Measurements from ENCODE around the gene HSD3B7.

Gene HSD3B7

GRCh38 chr16:31020536-31020935 lies 35.5 kb downstream of the HSD3B7 start:
- FAIRE-seq: no peak

DNA sequence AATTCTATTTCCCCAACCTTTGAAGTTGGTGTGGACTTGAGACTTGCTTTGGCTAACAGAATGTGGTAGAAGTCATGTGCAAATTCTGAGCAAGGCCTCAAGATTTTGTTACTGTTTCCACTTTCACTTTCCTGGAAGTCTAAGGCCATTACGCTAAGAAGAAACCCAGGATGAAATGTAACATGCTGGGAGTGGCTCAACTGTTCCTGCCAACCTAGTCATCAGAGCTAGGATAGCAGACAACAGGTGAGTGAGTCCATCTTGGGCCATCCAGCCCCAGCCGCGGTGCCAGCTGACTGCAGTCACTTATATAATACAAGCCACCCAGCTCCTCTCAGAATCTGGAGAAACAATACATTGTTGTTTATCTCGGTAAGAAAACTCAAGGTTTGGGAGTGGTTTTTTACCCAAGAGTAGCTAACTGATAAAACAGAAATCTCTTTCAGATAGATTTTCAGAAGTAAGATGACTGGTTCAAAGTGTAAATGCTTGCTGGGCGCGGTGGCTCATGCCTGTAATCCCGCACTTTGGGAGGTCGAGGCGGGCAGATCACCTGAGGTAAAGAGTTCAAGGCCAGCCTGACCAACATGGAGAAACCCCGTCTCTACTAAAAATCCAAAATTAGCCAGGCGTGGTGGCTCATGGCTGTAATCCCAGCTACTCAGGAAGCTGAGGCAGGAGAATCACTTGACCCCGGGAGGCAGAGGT lies 37.7 kb downstream of the HSD3B7 start:
- DNase-seq (ENCODE audit: insufficient read length, low spot score) (no peak), FAIRE-seq (no peak)
- no peak for TF ChIP-seq CTCF (IDR thresholded peaks at IDR 0.05; ENCODE audit: insufficient read depth, missing control alignments)

More at GRCh38 chr16:31020536-31020935, 35.5 kb downstream of the HSD3B7 start:
- no peak for TF ChIP-seq CTCF (IDR thresholded peaks at IDR 0.05; ENCODE audit: insufficient read depth, missing control alignments)
- DNase-seq (ENCODE audit: insufficient read length, low spot score): no peak

DNA sequence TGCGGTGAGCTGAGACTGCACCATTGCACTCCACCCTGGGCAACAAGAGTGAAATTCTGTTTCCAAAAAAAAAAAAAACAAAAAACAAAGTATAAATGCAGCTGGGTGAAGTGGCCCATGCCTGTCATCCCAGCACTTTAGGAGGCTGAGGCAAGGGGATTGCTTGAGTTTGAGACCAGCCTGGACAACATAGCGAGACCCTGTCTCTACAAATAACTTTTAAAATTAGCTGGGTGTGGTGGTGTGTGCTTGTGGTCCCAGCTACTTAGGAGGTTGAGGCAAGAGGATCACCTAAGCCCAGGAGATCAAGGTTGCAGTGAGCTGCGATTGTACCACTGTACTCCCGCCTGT lies 38.2 kb downstream of the HSD3B7 start:
- no peak for TF ChIP-seq CTCF (IDR thresholded peaks at IDR 0.05; ENCODE audit: insufficient read depth, missing control alignments)
- no peak for FAIRE-seq

DNA sequence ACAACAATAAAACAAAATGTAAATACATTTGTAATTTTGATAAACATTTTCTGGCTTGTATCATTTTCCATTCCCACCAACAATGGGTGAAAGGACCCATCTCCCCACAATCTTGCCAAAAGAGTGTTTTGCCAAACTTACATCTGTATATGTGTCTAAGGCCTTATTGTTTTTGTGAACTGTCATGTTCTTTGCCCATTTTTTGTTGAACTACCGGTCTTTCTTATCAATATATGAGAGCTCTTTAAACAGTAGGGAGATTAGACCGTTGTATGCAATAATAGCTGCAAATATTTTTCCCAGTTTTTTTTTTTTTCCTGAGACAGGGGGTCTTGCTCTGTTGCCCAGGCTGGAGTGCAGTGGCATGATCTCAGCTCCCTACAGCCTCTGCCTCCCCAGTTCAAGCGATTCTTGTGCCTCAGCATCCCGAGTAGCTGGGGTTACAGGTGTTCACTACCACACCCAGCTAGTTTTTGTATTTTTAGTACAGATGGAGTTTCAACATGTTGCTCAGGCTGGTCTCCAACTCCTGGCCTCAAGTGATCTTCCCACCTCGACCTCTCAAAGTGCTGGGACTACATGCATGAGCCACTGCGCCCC lies 38.7 kb downstream of the HSD3B7 start:
- TF ChIP-seq CTCF (IDR thresholded peaks at IDR 0.05; ENCODE audit: insufficient read depth, missing control alignments): no peak
- DNase-seq (ENCODE audit: insufficient read length, low spot score): no peak
- no peak for FAIRE-seq

More for the DNA sequence above, 38.2 kb downstream of the HSD3B7 start:
- no peak for DNase-seq (ENCODE audit: insufficient read length, low spot score)

GRCh38 chr16:31025339-31025738 lies 40.3 kb downstream of the HSD3B7 start:
- no peak for TF ChIP-seq CTCF (IDR thresholded peaks at IDR 0.05; ENCODE audit: insufficient read depth, missing control alignments)
- no peak for FAIRE-seq

DNA sequence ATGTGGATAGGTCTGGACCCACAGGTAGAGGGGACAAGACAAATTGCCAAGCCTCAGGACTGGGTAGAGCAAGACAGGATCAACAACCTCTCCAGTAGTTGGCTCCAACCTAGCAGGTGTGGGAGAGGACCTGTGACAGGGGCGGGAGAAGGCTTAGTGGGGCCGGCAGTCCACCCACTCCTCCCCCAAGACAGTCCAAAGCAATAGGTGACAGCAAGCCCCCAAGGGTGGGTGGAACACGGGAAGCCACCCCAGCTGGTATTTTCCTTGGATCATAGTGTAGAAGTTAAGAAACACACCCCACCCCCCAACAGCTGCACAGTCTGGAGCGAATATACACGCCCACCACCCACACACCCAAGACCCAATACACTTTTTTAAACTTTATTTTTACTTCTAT lies 44.3 kb downstream of the HSD3B7 start:
- DNase-seq (ENCODE audit: insufficient read length, low spot score) (no peak), FAIRE-seq (no peak)
- TF ChIP-seq CTCF (IDR thresholded peaks at IDR 0.05; ENCODE audit: insufficient read depth, missing control alignments): no peak

More at GRCh38 chr16:31025339-31025738, 40.3 kb downstream of the HSD3B7 start:
- no peak for DNase-seq (ENCODE audit: insufficient read length, low spot score)

- no peak for TF ChIP-seq CTCF (IDR thresholded peaks at IDR 0.05; ENCODE audit: insufficient read depth, missing control alignments)
- FAIRE-seq: no peak
- no peak for DNase-seq (ENCODE audit: insufficient read length, low spot score)
Observed at GRCh38 chr16:31031276-31031675, 46.3 kb downstream of the HSD3B7 start.

All from D721Med (cell line).